ENCODE measurements around the gene CCDC88C.
"Not testable (repeated sequence)": the region's sequence is repeated elsewhere in the genome, so short reads cannot be mapped to it uniquely, and the experiment has no call there.

The CCDC88C gene

DNA sequence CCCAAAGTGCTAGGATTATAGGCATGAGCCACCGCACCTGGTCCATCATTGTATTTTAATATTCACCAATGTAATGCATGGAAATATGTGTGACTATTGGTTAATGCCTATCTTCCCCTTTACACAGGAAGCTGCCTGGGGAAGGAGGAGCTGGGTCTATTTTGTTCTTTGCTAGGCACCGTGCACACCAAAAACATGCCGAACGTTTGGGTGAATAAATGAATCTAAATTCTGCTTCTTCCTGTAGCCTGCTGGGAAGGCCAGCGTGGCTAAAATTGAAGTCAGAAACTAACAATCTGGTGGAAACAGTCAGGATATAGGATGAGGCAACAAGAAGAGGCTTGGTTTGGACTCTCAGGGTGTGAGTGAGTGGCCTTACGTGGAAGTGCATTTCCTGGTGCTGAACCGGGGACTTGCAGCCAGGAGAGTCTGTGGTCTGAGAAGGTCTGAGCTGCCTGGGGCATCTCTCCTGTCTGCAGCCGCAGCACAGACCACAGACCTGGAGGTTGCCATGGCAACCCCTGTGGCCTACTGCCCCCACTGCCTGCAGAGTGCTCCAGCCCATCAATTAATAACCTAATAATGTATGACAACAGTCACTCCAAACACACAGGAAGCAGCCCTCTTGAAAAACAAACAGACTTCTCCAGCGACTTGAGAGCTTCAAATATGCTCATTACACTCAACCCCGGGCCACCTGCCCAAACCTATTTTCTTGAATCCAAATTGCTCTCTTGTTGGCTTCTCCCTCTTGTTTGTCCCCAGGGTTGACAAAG is 167.6 kb downstream of the CCDC88C start:
- peak; percentile 69 for DNase-seq (ENCODE audit: low read depth)

GRCh38 chr14:91246051-91246852 is 171.4 kb downstream of the CCDC88C start:
- DNase-seq (ENCODE audit: low read depth): peak; percentile 88

DNA sequence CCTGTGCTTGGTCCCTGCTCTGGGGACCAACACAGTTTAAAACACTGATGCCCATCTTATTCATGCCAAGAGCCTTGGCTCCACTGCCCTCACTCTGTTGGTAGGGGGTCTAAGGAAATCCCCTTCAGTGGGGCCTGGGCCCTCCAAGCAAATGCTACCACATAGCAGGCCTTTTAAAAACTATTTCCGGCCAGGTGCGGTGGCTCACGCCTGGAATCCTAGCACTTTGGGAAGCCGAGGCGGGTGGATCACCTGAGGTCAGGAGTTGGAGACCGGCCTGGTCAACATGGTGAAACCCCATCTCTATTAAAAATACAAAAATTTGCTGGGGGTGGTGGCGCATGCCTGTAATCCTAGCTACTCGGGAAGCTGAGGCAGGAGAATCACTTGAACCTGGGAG is 172.0 kb downstream of the CCDC88C start:
- not testable (repeated sequence) for DNase-seq (ENCODE audit: low read depth)

DNA sequence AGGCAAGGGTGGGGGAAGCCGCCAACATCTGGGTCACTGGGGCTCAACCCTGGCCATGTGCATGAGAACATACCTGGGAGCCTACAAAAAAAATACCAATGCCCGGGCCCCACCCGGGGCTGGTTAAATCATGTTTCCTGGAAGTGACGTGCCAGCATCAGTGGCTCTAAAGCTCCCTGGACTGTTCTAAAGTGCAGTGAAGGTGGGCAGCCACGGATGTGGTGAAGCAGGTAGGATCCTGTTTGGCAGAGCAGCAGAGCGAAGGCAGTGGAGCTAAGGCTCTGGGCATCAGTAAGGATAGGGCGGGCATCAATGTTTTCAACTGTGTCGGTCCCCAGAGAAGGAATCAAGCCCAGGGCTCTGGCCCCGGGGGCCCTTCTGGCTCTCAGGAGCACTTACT is 172.6 kb downstream of the CCDC88C start:
- peak; percentile 77 for DNase-seq (ENCODE audit: low read depth)

DNA sequence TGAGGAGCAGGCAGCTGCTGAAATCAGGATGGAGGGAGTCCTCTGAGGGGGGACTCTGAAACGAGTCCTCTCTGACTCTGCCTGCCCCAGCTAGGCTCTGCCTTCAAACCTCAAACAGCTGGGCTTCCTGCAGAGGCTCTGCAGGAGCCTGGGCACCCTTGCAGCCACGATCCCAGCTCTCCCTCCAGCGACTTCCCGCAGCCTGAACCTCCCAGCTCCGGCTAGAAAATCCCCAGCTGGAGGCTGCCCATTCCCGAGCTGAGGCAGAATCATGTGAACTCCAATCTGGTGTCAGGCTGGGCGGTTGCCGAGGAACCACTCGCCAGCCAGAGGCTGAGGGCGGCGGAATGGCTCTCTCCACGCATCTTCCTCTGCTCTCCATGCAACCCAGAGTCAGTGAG is 173.1 kb downstream of the CCDC88C start, which contains the start of gene GPR68:
Gene GPR68 (minus strand): TSS at position 204 of the 401 bp plus-strand sequence. CDS start 9,654 bp downstream, outside the sequence.
- DNase-seq (ENCODE audit: low read depth): no peak

DNA sequence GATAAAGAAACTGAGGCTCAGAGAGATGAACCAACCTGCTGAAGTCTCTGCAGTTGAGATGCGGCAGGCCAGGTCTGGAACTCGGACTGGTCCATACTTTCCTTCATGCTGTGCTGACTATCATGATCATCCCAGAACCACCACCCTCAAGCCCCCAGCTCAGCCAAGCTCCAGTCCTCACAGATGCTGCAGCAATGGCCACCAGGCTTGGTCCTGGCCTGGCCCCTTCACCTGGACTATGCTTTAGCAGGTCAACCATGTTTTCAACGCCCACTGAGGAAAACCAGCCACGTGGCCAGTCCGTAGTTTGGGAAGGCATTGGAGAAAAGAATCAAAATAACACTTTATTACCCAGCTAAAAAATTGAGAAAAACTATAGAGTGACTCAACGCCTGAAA is 174.5 kb downstream of the CCDC88C start:
- DNase-seq (ENCODE audit: low read depth): no peak

DNA sequence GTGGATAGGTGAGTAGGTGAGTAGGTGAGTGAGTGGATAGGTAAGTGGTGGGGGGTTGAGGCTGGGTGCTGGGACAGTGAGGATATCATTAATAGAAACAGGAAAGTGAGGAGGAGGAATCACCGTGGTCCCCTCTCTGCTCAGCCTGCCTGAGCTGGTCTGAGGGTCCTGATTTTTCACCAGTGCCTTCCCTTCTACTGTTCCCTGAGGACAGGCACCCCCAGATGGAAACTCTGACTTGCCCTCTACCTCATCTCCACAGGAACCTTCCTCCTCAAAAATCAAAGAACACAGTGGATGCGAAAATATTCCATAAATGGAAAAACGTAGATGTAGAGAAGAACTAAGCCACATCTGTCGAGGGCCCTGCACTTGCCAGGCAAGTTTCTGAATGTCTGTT is 175.0 kb downstream of the CCDC88C start:
- DNase-seq (ENCODE audit: low read depth): no peak

- no peak for DNase-seq (ENCODE audit: low read depth)
Measured at GRCh38 chr14:91241863-91242262, 175.8 kb downstream of the CCDC88C start.

DNA sequence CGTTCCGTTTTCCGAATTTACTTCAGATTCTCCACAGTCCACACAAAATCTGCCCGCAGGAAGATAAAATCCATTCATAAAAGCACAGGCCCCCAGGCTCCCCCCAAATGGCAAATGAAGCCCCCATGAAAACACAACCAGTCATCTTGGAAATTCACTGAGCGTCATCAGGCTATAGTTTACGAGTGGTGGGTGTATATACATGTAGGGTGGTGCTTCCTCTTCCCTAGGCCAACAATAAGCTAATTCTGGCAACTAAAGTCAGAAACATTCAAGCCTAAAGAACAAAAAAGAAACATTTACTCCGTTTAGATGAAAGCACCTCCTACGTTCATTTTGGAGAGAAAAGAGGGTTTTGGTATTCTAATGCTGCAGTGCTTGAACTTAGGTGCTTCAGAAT is 179.0 kb downstream of the CCDC88C start:
- no peak for DNase-seq (ENCODE audit: low read depth)

- DNase-seq (ENCODE audit: low read depth): no peak
Measured at GRCh38 chr14:91238085-91238484, 179.5 kb downstream of the CCDC88C start.

DNA sequence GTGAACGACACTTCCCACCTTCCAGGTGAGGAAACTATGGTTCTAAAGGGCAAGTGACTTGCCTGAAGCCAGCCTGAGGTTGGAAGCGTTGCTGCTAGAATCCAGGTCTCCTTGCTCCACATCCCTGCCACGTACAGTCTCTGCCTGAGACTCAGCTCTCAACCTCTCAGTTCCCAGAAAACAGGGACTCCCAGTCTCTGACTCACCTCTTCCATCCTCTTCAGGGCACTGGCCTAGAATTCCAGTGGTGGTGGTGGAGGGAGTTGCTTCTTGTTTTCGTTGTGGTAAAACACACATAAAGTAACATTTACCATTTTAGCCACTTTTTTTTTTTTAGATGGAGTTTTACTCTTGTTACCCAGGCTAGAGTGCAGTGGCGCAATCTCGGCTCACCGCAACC is 180.4 kb downstream of the CCDC88C start:
- no peak for DNase-seq (ENCODE audit: low read depth)

- DNase-seq (ENCODE audit: low read depth): no peak
Measured at GRCh38 chr14:91235841-91236240, 181.8 kb downstream of the CCDC88C start.

DNA sequence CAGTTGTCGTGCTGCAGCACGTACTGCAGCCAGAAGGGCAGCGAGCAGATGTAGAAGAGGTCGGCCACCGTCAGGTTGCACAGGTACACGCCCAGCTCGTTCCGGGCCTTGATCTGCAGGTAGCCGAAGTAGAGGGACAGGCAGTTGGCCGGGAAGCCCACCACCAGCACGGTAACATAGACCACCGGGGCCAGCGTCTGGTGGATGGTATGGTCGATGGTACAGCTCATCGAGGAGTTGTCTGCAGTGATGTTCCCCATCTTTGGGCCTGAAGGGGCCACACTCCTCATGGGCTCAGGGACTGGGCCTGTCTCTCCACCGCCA is 182.9 kb downstream of the CCDC88C start:
- no peak for DNase-seq (ENCODE audit: low read depth)

DNA sequence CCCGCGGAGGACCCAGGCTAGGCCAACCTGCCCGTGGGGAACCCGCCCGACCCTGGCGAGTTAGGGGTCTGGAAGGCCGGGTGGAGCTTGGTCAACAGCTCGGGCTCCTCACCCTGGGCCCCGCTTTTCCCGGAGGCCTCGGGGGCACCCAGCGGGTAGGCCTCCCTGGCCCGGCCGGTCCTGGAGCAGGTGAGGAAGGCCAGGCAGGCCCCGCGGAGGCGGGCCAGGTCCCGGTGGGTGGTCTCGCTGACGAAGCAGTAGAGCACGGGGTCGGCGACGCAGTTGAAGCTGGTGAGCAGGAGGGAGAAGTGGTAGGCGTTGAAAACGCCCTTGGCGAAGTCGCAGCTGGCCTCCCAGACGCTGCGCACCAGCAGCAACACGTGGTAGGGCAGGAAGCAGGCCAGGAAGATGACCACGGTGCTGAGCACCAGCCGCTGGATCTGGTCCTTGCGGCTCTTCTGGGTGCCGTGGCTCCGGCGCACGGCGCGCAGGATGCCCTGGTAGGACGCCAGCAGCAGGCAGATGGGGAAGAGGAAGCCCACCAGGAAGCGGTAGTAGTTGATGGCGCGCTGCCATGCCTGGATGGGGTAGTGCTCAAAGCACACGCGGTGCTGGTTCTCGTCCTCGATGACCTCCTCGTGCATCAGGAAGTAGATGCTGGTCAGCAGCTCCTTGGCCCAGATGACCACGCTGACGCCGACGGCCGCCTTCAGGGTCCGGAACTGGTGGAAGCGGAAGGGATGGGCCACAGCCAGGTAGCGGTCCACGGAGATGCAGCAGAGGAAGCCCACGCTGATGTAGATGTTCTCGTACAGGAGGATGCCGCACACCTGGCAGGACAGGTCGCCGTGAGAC is 183.5 kb downstream of the CCDC88C start:
- no peak for DNase-seq (ENCODE audit: low read depth)

- DNase-seq (ENCODE audit: low read depth): no peak
Measured at GRCh38 chr14:91232603-91233002, 185.0 kb downstream of the CCDC88C start.

GRCh38 chr14:91232052-91232451 is 185.6 kb downstream of the CCDC88C start:
- no peak for DNase-seq (ENCODE audit: low read depth)

GRCh38 chr14:91231446-91231845 is 186.2 kb downstream of the CCDC88C start:
- DNase-seq (ENCODE audit: low read depth): no peak

GRCh38 chr14:91230397-91231035 is 187.1 kb downstream of the CCDC88C start:
- DNase-seq (ENCODE audit: low read depth): no peak

GRCh38 chr14:91229743-91230200 is 187.8 kb downstream of the CCDC88C start:
- DNase-seq (ENCODE audit: low read depth): peak; percentile 63

DNA sequence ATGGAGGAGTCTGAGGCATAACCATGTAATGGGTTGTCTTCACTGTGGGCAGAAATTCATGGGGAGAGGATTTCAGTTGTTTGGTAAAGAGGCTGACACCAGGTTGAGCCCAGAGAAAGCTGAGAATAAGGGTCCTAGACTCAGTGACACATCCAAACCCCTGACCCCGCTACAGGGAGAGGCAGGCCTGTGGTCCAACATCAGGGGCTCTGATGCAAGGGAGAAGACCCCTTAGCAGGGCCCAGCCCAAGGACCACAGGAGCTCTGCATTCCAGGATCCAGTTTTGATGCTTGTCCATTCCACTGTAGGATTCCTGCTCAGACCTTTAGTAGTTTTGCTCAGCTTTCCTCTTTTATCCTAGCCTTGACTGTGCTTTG is 188.6 kb downstream of the CCDC88C start:
- DNase-seq (ENCODE audit: low read depth): no peak

DNA sequence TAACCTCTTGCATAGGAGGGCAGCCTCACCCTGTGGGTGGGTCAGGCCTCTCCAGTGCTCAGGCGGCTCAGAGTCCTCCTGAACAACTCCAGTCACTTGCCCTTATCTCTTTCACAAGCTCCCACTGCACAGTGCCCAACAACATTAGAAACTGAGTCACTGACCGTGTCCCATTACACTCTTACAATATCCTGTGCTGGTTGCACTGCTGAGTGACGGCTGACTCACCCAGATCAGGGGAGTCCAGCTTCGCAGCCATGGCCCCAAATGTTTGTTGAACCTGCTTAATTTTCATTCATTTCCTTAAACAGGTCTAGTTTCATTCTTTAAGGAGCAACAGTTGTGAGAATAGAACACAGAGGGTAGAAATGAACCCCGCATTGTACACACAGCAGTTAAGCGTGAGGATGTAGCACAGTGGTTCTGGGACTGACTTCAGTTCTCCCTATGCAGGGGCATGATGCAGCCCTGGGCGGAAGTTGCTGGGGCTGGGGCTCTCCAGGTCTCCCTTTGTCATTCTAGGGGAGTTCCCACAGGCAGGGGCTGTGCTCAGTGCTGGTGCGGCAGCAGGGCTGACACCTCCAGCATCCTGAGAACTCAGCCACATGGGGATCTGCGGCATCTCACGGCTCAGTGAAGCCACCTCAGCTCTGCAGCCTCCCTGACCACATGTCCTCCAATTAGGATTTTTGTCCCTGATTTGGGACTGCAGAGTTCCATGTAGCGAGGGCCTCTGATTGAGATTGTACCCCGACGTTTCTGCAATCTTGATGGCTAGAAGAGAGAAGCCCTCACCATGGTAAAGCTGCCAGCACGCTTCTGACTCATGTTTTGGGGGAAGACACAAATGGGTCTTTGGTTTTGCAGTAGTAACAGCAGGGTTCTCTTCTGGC is 189.3 kb downstream of the CCDC88C start:
- peak; percentile 84 for DNase-seq (ENCODE audit: low read depth)
